Stimulated activated CD4-positive, alpha-beta T cell treated with anti-CD3 and anti-CD28 coated beads, TNF-alpha, amount 100 ng/mL, for 48 hours (primary cell): ENCODE measurements around the gene EEIG2.
"Not testable (repeated sequence)": the region's sequence is repeated elsewhere in the genome, so short reads cannot be mapped to it uniquely, and the experiment has no call there.

Source experiments
- DNase-seq, 3 donors: peaks; one replicate each; pipeline ENCODE4 v3.0.0-alpha.2; 2020; ENCODE audit warnings: low read depth in 3 of 3

Gene EEIG2

GRCh38 chr1:108547493-108547892 lies 12.4 kb upstream of the EEIG2 start:
- DNase-seq = not testable (repeated sequence)

DNA sequence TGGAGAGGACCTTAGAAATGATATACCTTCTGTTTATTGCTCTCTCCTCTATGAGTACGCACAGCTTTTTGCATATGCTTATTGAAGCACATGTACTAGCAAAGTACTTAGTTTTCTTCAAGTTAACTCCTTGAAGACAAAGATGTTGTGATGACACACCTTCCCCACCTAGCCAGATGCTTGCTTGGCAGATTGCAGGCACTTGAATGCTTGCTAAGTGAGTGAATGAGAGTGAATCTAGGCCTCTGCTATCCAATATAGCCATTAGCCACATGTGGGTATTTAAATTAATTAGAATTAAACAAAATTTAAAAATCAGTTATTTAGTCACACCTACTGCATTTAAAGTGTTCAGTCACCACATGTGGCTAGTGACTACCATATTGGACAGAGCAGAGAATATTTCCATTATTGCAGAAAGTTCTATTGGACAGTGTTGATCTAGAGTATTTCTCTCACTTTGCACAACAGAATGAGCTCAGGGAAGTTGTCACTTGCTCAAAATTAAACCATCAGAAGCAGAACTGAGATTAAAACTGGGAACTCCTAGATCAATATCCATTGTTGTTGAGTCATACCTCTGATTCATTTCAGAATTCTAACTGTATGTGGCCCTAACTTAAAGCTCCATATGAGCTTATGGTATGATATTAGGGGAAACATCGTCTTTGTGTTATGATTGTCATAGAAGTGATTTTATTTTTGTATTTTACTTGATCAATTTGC lies 8.6 kb upstream of the EEIG2 start:
- DNase-seq = no peak

DNA sequence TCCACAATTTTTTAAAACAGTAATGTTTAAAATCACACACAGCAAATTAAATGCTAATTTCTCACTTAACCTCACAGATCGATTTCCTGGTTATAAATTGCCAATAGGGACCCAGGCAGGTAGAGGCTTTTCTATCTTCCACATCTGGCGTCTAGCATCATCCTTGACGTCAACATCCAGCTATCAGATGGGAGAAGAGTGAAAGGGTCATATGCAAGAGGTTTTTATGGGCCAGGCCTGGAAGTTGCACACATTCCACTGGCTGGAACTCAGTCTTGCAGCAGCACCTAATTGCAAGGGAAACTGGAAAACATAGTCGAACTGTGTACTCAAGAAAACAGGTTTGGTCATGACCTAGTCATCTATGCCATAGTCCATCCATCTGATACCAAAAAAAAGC lies 6.0 kb upstream of the EEIG2 start:
- DNase-seq = no peak

DNA sequence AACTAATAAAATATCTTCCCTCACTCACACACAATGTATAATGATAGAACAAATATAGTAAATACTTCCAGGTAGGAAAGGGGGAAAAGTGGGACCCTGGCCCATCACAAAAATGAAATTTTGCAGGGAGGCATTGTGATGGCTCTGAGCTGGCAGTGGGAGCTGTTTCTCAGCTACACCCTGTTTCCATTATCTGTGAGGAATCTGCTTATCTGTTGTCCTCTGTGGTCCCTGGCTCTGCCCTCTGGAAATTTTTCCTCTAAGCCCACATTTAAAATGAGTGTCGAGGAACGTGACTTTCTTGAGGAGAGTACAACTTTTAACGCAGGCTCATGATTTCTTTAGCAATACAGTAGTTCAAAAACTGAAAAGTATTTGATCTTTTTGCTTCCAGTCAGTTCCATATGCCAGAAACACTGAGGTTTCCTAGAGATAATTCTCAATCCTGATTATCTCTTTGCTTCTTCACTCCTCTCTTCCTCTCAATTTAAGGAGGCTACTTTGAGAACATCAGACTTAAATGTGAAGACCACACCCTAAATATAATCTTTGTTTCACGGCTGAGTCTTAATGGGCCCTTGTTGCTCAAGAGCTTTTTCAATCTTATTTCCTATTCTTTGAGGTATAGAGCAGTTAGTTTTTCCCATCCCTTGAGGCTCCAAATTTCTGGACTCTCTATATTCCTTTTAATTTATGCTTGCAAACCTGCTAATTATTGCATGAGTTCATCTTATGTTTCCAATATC lies 5.0 kb upstream of the EEIG2 start:
- DNase-seq = no peak

DNA sequence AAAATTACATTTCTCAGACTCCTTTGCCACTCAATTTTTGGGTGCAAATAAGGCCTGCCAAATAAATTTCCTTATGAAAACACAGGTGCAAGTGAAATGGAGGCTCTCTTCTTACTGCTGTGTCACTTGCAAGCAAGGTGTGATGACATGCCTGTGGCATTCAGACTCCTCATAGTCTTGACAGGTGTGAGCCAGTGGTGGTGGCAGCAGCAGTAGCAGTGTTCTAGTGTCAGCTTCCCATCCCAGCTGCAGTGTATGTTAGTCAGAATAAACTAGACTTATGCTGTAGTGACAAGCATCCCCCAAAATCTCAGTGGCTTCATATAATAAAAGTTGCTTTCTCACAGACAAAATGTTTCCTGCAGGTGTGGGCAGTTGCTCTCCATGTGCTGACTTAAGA lies 3.8 kb upstream of the EEIG2 start:
- no peak for DNase-seq

DNA sequence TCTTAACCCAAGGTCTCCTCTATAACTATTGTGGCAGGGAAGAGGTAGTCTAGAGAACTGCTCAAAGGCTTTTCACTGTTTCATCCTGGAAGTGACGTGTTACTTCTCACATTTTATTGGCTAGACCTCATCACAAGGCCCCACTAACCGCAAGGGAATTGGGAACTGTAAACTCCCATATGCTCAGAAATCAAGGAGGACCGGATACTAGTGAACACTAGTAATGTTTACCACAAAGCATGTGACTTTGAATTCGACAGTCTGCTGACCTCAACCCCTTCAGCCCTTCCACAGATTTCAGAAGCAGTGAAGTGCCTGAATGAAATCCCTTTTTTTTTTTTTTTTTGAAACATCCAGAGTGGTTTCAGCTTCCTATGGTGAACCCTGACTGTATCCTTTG lies 3.4 kb upstream of the EEIG2 start:
- no peak for DNase-seq

- DNase-seq = no peak
These were observed 2.6 kb upstream of the EEIG2 start for GRCh38 chr1:108557296-108557695.

- DNase-seq = no peak
These were observed 431 bp downstream of the EEIG2 start for GRCh38 chr1:108560189-108560873.

DNA sequence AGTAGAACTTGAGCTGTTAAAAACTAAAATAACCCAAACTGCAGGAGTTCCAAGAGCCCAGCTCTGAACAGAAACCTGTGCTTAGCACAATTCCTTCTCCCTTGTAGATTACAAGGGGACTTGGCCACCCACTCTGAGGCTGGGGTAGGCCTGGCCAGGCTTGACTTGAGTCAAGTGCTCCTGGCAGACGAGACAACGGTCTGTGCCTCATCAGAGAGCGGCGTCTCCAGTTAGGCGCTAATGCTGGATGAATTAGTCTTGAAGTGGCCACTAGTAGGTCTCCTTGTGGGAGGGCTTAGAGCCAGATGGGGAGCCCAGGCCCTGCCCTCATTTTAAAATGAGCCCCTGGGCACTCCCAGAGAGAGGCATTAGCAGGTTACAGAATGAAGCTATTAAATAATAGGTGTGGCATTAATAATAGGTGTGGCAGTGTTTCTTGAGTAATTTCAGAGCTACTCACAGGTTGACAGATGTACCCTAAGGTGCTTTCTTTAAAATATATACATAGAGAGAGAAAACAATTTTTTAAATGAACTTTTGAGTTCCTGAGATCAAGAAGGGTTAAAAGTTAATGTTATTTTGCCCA lies 1.1 kb downstream of the EEIG2 start:
- peak in 2 of 3 donors; percentile 8 to 29 for DNase-seq

DNA sequence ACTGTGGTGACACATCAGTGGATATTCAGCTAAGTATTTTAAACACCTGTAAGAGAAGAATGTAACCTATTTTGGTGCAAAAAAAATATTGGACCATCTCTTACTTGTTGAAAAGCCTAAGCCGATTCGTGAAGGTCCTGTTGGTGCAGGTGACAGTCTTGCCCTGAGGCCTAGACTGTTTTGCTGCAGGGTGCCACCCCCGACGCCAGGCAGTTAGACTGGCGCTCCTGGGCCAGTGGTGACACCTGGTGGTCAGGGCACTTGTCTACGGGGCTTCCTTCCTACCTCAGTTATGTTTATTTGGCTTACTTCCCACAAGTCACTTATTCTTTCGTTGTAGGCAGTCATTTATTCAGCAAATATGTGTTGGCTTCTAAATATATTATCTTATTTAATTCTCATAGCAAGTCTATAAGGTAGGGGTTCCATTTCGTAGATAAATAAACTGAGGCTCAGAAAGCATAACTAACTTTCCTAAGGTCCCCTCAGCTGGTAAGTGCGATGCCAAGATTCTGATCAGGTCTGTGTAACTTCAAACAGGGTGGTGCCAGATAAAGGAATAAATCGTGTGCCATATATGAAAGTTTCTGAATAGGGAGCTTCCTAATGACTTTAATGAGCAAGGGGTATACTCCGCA lies 1.9 kb downstream of the EEIG2 start:
- peak; percentile 53 to 81 (median 67) for DNase-seq

DNA sequence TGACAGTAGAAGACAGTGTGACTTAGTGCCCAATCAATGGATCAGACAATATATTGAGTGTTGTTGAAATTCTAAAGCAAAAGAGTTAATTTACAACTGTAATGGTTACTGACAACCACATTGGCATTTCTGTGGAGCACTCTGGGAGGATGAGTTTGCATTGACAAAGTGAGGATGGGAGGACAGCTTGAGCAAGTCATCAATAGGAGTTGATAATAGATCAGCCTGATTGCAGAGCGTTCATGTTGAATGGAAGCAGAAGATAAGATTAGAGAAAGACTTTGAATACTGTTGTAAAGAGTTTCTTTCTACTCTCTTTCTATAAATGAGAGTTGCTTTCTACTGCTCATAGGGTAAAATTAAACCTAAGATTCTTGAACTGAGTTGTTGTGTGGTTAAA lies 3.9 kb downstream of the EEIG2 start:
- no peak for DNase-seq

DNA sequence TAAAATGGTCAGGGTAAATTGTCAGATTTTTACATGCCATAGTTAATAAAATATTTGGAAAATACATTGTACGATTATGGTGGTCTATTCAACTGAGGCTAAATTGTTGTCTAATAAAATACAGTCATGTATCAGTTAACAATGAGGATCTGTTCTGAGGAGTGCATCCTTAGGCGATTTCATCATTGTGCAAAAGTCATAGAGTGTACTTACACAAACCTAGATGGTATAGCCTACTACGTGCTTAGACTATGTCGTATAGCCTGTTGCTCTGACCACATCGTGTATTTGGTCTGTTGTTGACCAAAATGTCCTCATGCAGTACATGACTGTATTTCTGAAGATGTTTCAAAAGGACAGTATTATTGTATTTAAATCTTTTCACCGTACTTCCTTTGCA lies 5.2 kb downstream of the EEIG2 start:
- DNase-seq = no peak

DNA sequence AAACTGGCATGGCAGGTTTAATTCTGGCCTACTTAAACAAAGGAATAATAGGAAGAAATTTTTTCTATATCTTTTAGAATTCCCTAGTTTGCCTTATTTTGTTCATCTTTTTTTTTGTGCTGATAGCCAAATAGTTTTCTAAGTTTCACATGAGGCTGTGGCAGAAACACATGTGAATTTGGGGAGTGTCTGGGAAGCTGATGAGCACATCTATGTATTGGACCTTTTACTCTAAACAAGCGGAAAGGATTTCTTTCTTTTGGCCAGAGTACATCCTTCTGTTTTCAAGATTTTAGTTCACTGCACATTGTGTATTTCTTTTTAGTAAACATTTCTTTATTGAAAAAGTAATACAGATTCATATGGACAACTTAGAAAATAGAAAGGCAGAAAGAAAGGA lies 5.6 kb downstream of the EEIG2 start:
- DNase-seq = no peak

DNA sequence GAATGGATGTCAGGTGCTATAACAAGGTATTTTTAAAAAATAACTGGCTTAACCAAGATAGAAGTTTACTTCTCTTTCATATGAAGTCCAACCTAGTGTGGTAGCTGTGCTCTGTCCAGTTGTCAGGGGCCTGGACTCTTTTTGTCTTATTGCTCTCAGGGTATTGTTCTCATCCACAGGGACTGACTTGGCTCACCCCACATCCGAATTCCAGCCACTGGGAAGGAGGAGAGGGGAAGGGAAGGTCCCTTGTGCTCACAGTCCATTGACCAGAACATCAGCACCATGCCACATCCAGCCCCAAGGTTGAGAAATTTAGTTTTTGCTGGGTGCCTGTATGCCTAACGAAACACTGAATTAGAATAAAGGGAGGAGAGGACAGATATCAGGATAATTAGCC lies 8.7 kb downstream of the EEIG2 start:
- no peak for DNase-seq

- no peak for DNase-seq
These were observed 9.3 kb downstream of the EEIG2 start for GRCh38 chr1:108569097-108569728.

DNA sequence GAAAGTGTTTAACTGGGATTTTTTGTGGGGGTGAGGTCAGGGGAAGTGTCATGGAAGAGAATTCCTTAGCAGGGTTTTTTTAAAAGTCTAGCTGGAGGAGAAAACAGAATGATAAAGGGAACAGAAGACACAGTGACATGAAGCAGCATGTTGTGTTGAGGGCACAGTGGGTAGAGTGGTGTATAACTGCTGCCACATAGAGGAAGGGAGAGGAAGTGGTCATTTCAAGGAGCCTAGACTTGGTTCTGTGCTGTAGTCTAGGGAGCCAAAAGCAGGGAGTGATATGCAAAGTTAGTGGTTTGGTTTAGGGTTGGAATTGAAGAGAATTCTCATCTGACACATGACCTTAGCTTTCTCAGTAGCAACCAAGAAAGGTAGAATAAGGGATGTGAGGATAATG lies 10.2 kb downstream of the EEIG2 start:
- no peak for DNase-seq

DNA sequence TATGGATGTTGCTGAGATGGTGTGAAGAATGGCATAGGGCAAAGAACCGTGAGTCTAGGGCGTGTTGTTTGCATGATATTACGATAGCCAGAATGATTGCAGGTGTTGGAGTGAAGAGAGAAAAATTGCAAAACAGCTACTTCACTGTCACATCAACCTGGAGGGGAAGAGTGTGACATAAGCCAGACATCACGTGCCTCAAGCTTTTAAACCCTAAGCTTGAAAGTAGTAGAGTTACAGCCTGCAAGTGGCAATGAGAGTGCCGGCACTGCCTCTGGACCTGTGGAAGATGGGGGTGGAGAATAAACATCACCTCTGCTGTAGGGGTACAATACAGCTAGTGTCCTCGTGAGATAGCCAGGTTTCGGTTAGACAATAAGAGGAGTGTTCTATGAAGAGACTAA lies 11.1 kb downstream of the EEIG2 start:
- DNase-seq = no peak

DNA sequence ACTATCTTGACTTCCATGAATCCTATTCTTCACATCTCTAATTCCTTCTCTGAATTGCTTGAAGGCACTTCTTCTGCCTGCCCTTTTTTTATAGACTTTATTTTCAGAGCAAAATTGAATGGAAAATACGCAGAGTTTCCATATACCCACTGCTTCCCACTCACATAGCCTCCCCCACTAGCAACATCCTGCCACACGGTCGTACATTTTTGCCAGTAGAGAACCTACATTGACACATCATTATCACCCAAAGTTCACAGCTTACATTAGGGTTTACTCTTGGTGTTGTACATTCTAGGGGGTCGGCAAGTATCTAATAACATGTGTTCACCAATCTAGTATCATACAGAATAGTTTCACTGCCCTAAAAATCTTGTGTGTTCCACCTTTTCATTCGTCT lies 12.3 kb downstream of the EEIG2 start:
- no peak for DNase-seq

GRCh38 chr1:108573183-108573582 lies 13.3 kb downstream of the EEIG2 start:
- DNase-seq = no peak

DNA sequence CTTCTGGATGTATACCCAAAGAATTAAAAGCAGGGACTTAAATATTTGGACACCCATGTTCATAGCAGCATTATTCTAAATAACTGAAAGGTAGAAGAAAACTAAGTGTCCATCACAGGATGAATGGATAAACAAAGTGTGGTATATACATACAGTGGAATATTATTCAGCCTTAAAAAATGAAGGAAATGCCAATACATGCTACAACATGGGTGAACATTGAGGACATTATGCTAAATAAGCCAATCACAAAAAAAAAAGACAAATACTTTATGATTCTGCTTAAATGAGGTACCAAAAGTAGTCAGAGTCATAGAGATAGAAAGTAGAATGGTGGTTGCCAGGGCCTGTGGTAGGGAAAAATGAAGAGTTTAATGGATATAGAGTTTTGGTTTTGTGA lies 14.1 kb downstream of the EEIG2 start:
- DNase-seq = no peak

- DNase-seq = no peak
These were observed 15.5 kb downstream of the EEIG2 start for GRCh38 chr1:108575375-108575774.
